Activated naive CD4-positive, alpha-beta T cell treated with anti-CD3 and anti-CD28 coated beads, Interleukin-2, amount 50 U/mL, for 24 hours (primary cell): ENCODE measurements around the gene CDC40.
"Not testable (repeated sequence)": the region's sequence is repeated elsewhere in the genome, so short reads cannot be mapped to it uniquely, and the experiment has no call there.

ENCODE experiments used
- H3K27ac Mint-ChIP-seq: one replicate; pipeline ENCODE4 v1.8.0; 2021; ENCODE audit warnings: mild to moderate bottlenecking, mixed read lengths
- H3K27me3 Mint-ChIP-seq: one replicate; pipeline ENCODE4 v1.8.0; 2021; ENCODE audit warnings: mixed read lengths
- H3K36me3 Mint-ChIP-seq: one replicate; pipeline ENCODE4 v1.8.0; 2021; ENCODE audit warnings: mixed read lengths
- H3K4me1 Mint-ChIP-seq: one replicate; pipeline ENCODE4 v1.8.0; 2021; ENCODE audit warnings: mixed read lengths
- H3K4me3 Mint-ChIP-seq: one replicate; pipeline ENCODE4 v1.8.0; 2021; ENCODE audit warnings: mild to moderate bottlenecking, mixed read lengths
- H3K9me3 Mint-ChIP-seq: one replicate; pipeline ENCODE4 v1.8.0; 2021; ENCODE audit warnings: mixed read lengths

The CDC40 gene

GRCh38 chr6:110236007-110236406, 55.8 kb downstream of the CDC40 start:
- not testable (repeated sequence) for H3K9me3 Mint-ChIP-seq, H3K4me3 Mint-ChIP-seq, H3K27ac Mint-ChIP-seq, H3K27me3 Mint-ChIP-seq
- peaks cover 14% of the 10 kb centered on the region for H3K4me1 Mint-ChIP-seq
- peaks cover 16% of the 10 kb centered on the region for H3K36me3 Mint-ChIP-seq

DNA sequence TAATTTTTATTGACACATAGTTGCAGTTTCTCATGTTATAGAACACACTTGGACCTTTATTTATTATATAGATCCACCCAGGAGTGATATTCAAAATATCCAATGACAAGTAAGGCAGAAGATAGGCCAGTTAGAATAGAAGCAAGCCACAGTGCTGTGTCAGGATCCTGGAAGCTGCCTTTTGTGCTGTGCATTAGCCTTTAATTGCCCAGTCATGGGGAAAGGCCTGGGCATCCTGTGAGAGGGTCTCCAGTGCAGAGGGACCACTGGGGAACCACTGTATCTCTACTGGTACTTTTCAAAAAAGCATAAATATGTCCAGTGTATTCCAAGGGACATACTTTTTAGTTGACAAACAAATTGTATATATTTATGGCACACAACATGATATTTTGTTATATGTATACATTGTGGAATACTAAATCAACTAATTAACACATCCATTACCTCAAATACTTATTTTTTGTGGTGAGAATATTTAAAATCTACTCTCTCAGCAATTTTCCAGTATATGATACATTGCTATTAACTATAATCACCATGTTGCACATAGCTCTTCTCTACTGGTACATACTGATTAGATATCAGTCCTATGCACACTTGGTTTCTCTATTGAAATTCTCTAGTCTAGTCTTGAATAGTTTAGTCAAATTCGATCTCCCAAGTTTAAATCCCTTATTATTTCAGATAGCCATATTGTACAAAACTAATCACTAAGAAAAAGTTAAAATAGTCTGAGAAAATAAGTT, 59.5 kb downstream of the CDC40 start:
- Mint-ChIP-seq H3K27ac (no peak overlapping the region), H3K4me1 (no peaks in the 10 kb centered on the region), H3K4me3 (no peak overlapping the region), H3K36me3 (peaks cover 16% of the 10 kb centered on the region), H3K27me3 (no peaks in the 10 kb centered on the region), H3K9me3 (no peaks in the 10 kb centered on the region)

DNA sequence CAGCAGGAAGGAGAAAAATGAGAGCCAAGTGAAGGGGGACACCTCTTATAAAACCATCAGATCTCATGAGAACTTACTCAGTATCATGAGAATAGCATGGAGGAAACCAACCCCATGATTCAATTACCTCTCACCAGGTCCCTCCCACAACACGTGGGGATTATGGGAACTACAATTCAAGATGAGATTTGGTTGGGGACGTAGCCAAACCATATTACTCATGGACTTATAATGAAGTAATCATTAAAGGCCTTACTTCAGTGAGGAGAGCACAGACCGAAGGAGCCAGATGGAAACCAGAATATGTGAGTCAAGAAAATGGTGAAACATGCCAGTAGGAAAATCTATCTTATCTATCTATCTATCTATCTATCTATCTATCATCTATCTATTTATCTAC, 64.4 kb downstream of the CDC40 start:
- H3K36me3 Mint-ChIP-seq, H3K27me3 Mint-ChIP-seq, H3K4me3 Mint-ChIP-seq, H3K4me1 Mint-ChIP-seq, H3K9me3 Mint-ChIP-seq, H3K27ac Mint-ChIP-seq: not testable (repeated sequence)

DNA sequence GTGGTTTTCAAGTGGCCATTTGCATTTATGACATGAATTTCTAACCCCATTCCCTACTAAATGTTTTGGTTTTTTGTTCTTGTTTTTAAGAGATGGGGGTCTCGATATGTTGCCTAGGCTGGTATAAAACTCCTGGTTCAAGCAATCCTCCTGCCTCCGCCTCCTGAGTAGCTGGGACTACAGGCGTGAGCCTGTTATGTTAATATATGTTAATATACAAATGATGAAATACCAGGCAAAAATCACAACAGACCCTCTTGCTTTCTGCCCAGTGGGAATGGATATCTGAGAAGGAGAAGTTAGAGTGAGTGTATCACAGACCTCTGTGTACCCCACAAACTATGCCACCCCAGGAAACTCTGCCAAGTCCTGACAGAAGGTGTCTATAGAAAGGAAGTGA, 66.2 kb downstream of the CDC40 start:
- no peaks in the 10 kb centered on the region for H3K27me3 Mint-ChIP-seq
- peaks cover 4% of the 10 kb centered on the region for H3K9me3 Mint-ChIP-seq
- peaks cover 9% of the 10 kb centered on the region for H3K36me3 Mint-ChIP-seq
- no peak overlapping the region for H3K4me3 Mint-ChIP-seq
- H3K4me1 Mint-ChIP-seq: no peaks in the 10 kb centered on the region
- no peak overlapping the region for H3K27ac Mint-ChIP-seq

DNA sequence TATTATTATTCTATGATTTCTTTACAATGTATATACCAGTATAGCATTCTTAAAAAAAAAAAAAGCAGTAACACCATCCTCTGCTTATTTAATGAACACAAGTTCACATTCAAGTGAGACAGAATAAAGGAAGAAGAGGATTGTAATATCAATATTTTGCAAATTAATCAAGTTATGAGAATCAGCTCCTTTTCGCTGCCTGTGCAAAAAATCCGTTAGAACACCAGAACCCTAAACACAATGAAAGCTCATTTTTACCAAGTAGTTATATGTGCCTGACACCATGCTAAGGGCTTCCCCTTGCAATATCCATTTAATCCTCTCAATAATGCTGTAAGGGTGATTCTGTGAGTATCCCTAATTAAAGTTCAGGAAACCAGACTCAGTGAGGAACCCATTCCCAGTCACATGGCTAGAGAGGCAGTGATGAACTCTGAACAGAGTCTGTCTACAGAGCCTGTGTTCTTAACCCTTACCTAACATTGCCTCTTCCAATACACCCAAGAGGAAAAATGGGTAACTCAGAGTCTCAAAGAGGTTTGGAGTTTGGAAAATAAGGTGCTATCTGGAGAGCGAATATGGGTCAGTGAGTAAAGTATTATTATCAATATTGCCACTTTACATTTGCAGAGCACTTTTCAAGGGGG, 66.8 kb downstream of the CDC40 start:
- Mint-ChIP-seq H3K4me1 (no peaks in the 10 kb centered on the region), H3K27ac (no peak overlapping the region), H3K9me3 (peaks cover 4% of the 10 kb centered on the region), H3K36me3 (peaks cover 9% of the 10 kb centered on the region), H3K4me3 (no peak overlapping the region), H3K27me3 (no peaks in the 10 kb centered on the region)

DNA sequence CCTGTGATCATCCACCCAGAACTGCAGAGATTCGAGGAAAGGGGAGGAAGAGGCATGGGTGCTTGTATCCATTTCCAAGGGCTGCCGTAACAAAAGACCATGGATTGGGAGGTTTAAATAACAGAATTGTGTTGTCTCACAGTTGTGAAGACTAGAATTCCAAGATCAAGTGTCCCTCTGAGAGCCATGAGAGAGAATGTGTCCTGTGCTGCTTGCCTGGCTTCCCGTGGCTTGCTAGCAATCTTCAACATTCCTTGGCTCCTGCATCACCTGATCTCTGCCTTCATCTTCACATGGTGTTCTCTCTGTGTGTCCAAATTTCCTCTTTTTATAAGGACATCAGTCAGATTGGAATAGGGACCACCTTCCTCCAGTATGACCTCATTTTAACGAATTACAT, 69.8 kb downstream of the CDC40 start:
- H3K9me3 Mint-ChIP-seq: peaks cover 4% of the 10 kb centered on the region
- no peak overlapping the region for H3K4me3 Mint-ChIP-seq
- no peak overlapping the region for H3K27ac Mint-ChIP-seq
- H3K27me3 Mint-ChIP-seq: no peaks in the 10 kb centered on the region
- peaks cover 9% of the 10 kb centered on the region for H3K36me3 Mint-ChIP-seq
- no peaks in the 10 kb centered on the region for H3K4me1 Mint-ChIP-seq

DNA sequence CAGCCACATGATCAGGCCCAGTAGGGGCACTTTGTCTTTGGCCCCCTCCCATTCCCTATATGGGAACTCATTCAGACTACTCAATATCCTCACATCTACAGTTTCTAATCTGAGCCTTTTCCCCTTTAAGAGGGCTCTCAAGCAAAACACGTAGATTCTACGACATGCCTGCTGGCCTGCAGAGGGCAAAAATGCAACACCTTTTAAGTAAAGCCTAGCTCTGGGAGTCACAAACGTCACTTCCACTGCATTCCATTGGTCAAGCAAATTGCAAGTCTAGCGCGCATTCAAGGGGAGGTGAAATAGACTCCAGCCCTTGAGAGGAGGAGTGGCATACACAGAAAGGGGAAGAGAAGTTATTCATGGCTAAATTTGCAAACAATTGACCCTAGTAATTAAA, 70.6 kb downstream of the CDC40 start:
- H3K36me3 Mint-ChIP-seq: peaks cover 9% of the 10 kb centered on the region
- H3K27ac Mint-ChIP-seq: no peak overlapping the region
- peaks cover 4% of the 10 kb centered on the region for H3K9me3 Mint-ChIP-seq
- no peak overlapping the region for H3K4me3 Mint-ChIP-seq
- H3K4me1 Mint-ChIP-seq: no peaks in the 10 kb centered on the region
- peaks cover 2% of the 10 kb centered on the region for H3K27me3 Mint-ChIP-seq

- peaks cover 6% of the 10 kb centered on the region for H3K36me3 Mint-ChIP-seq
- no peaks in the 10 kb centered on the region for H3K4me1 Mint-ChIP-seq
- H3K9me3 Mint-ChIP-seq: peaks cover 13% of the 10 kb centered on the region
- H3K4me3 Mint-ChIP-seq: no peak overlapping the region
- H3K27me3 Mint-ChIP-seq: peaks cover 4% of the 10 kb centered on the region
- H3K27ac Mint-ChIP-seq: no peak overlapping the region
Observed at GRCh38 chr6:110255211-110255750, 75.1 kb downstream of the CDC40 start.

DNA sequence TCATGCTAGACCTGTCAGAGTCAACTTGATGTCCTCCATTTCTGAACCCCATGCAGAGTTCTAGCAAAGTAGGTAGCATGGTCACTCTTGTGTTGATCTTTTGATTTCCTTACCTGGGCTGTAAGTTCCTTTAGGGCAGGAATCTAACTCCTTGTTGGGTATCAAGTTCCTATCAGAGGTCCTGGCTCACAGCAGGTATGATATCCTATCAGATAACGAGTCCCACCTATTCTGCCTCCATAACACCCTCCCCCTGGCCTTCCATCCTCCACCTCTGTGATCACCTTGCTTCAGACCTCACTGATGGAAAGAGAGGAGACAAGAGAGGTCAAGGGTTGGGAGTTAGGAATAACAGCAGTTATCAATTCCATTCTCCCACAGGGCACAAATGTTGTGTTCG, 76.1 kb downstream of the CDC40 start:
- Mint-ChIP-seq H3K27ac (no peak overlapping the region), H3K4me1 (no peaks in the 10 kb centered on the region), H3K27me3 (peaks cover 5% of the 10 kb centered on the region), H3K36me3 (peaks cover 4% of the 10 kb centered on the region), H3K4me3 (no peak overlapping the region), H3K9me3 (peaks cover 10% of the 10 kb centered on the region)

DNA sequence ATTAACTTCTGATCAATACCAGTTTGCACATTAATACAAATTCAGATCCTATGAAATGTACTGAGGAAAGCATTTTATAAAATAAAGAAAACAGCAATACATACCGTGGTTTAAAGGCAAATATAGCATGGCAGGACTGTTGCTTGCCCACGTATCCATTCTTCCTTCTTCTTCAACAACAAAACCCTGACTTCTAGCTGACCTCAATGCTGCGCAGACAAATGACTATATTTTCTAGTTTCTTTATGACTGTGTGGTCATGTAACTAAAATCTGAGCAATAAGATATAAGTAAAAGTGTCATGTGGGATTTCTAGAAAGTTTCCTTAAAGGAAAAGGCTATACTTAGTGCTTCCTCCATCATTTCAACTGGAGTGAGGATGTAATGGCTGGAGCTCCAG, 85.0 kb downstream of the CDC40 start:
- no peaks in the 10 kb centered on the region for H3K36me3 Mint-ChIP-seq
- no peaks in the 10 kb centered on the region for H3K4me1 Mint-ChIP-seq
- no peak overlapping the region for H3K4me3 Mint-ChIP-seq
- peaks cover 12% of the 10 kb centered on the region for H3K9me3 Mint-ChIP-seq
- H3K27me3 Mint-ChIP-seq: peaks cover 4% of the 10 kb centered on the region
- H3K27ac Mint-ChIP-seq: no peak overlapping the region

DNA sequence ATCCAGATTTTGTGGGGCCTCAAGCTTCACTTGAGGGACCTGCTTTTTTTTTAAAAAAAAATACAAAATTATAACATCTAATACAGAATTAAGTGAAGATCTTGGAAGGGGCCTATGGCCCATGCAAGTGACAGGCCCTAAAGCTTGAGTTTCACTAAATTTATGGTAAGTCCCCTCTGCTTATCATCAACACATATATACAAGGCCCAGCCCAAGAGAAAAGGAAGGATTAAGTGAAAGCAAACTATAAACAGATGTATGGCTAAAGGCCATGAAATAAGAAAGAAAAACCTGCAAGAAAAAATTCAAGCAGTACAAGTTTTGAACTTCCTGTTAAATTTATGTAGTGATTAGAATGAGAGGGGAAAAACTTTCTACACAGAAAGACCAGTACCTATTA, 86.8 kb downstream of the CDC40 start:
- H3K4me3 Mint-ChIP-seq: no peak overlapping the region
- no peak overlapping the region for H3K27ac Mint-ChIP-seq
- no peaks in the 10 kb centered on the region for H3K4me1 Mint-ChIP-seq
- H3K36me3 Mint-ChIP-seq: no peaks in the 10 kb centered on the region
- H3K27me3 Mint-ChIP-seq: peaks cover 3% of the 10 kb centered on the region
- H3K9me3 Mint-ChIP-seq: peaks cover 10% of the 10 kb centered on the region

DNA sequence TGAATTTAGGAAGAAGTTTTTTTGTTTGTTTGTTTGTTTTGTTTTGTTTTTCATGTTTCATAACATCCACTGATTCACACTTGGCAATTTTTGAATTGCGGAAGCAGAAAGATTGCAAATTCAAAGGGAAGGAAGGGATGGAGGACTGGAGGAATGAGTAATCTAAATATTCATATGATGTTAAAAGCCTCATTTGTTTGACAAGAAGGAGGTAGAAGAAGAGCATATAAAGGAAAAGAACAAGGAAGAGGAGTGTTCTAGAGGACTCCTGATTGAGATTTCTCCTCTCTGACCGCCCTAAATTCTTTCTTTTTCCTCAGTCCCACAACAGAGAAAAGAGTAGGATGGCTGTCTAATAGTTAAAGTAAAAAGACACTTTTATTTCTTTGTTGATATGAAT, 89.4 kb downstream of the CDC40 start:
- Mint-ChIP-seq H3K36me3 (no peaks in the 10 kb centered on the region), H3K4me3 (no peak overlapping the region), H3K27ac (no peak overlapping the region), H3K27me3 (peaks cover 5% of the 10 kb centered on the region), H3K4me1 (no peaks in the 10 kb centered on the region), H3K9me3 (peaks cover 10% of the 10 kb centered on the region)

DNA sequence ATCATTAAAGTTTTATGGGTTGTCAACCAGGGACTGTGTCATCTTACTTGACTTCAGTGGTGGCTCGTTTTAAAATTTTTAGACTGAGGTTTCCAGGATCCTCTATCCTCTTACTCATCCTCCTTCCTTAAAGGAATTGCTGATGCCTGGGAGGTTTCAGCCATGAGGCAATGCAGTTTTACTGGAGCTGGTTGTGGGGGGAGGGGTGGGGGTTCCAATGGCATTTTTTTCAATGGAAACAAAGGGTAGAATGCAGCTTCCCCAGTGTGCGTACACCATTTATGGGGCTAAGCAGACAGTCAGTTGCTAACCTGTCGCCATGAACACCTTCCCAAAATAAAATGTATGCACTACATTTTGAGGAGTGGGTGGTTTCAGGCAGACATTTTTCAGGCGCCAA, 89.9 kb downstream of the CDC40 start:
- Mint-ChIP-seq H3K9me3 (peaks cover 10% of the 10 kb centered on the region), H3K4me3 (no peak overlapping the region), H3K4me1 (no peaks in the 10 kb centered on the region), H3K27me3 (peaks cover 5% of the 10 kb centered on the region), H3K27ac (no peak overlapping the region), H3K36me3 (no peaks in the 10 kb centered on the region)

DNA sequence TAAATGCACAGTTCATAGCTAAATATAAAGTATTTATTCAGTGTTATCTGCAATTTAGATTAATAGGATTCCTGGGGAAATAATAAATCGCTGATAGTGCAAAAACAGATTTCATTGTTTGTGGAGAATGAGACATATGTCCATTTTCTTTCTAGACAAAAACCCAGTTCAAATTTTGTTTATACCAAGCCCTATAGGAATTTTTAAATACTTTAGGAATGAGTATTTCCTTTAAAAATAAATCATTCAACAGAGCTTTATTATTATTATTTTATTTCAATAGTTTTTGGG, 91.5 kb downstream of the CDC40 start:
- no peaks in the 10 kb centered on the region for H3K36me3 Mint-ChIP-seq
- peaks cover 6% of the 10 kb centered on the region for H3K27me3 Mint-ChIP-seq
- no peak overlapping the region for H3K27ac Mint-ChIP-seq
- H3K9me3 Mint-ChIP-seq: peaks cover 6% of the 10 kb centered on the region
- H3K4me1 Mint-ChIP-seq: no peaks in the 10 kb centered on the region
- no peak overlapping the region for H3K4me3 Mint-ChIP-seq

GRCh38 chr6:110272781-110273180, 92.6 kb downstream of the CDC40 start:
- H3K4me3 Mint-ChIP-seq, H3K9me3 Mint-ChIP-seq, H3K4me1 Mint-ChIP-seq, H3K27ac Mint-ChIP-seq, H3K27me3 Mint-ChIP-seq, H3K36me3 Mint-ChIP-seq: not testable (repeated sequence)

DNA sequence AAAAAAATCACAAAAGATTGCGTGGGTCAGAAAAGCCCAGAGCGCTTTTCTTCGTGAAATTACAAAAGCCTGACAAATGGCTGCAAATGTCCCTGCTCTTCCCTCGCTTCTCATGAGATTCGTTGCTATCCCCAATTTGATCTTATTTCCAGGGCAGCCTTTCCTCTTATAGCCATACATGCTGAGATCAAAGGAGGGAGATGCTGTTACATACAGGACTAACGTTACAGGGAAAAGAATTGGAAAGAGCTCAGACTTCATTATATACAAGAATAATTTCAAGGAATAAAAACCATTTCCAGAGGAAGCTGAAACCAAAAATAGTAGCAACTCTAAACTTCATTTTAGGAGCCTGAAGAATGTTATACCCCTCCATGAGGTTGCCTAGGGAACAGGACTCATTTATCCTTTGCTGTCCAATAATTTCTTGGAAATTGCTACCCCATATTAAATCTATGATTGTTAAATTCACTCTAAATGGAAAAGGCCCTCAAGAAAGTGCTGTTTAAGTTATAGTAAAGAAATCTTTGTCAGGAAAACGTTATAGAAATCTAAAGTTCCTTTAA, 97.0 kb downstream of the CDC40 start:
- no peaks in the 10 kb centered on the region for H3K4me1 Mint-ChIP-seq
- no peak overlapping the region for H3K27ac Mint-ChIP-seq
- no peaks in the 10 kb centered on the region for H3K36me3 Mint-ChIP-seq
- no peaks in the 10 kb centered on the region for H3K9me3 Mint-ChIP-seq
- peaks cover 2% of the 10 kb centered on the region for H3K27me3 Mint-ChIP-seq
- H3K4me3 Mint-ChIP-seq: no peak overlapping the region
